ENCODE measurements around the gene SLC22A14.

DNA sequence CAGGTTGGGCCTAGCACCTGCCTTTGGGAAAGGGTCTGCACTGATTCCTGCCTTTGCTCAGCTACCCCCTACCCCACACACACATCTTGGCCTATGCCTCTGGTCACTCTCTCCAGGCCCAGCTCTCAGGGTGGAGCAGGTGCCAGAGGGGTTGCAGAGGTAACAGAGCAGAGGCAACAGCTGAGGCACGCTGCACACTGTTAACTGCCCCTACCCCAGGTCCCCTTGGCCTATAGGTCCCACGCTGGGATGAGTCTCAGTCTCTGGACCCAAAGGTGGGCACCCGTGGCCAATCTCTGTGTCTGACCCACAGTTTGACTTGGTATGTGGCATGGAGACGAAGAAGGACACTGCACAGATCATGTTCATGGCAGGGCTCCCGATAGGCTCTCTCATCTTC is 24.8 kb downstream of the SLC22A14 start:
- TF ChIP-seq POLR2AphosphoS5 (IDR thresholded peaks at IDR 0.05; ENCODE audit: low read depth, low read length) (no peak), POLR2A (IDR thresholded peaks at IDR 0.05; ENCODE audit: low read depth, low read length) (no peak)

Measured in GM12892 (cell line).